Posterior cingulate gyrus (tissue), 11 donors: ENCODE measurements around the gene RPS6KB2.
A peak's percentile ranks its signal among the peaks of the same experiment; 100 is the strongest.

ENCODE experiments used
- DNase-seq, 10 donors: peaks; one replicate each; pipeline versions ENCODE4 v3.0.0 to v3.0.0-alpha.2; 2020 to 2021; ENCODE audit warnings: mixed read lengths in 3 of 10
- intact Hi-C: fragments of 100-400 bp; cut with DNase I; formaldehyde crosslinking; loops from one replicate; pipeline ENCODE4 v1.15.1; 2023

RPS6KB2 gene

DNA sequence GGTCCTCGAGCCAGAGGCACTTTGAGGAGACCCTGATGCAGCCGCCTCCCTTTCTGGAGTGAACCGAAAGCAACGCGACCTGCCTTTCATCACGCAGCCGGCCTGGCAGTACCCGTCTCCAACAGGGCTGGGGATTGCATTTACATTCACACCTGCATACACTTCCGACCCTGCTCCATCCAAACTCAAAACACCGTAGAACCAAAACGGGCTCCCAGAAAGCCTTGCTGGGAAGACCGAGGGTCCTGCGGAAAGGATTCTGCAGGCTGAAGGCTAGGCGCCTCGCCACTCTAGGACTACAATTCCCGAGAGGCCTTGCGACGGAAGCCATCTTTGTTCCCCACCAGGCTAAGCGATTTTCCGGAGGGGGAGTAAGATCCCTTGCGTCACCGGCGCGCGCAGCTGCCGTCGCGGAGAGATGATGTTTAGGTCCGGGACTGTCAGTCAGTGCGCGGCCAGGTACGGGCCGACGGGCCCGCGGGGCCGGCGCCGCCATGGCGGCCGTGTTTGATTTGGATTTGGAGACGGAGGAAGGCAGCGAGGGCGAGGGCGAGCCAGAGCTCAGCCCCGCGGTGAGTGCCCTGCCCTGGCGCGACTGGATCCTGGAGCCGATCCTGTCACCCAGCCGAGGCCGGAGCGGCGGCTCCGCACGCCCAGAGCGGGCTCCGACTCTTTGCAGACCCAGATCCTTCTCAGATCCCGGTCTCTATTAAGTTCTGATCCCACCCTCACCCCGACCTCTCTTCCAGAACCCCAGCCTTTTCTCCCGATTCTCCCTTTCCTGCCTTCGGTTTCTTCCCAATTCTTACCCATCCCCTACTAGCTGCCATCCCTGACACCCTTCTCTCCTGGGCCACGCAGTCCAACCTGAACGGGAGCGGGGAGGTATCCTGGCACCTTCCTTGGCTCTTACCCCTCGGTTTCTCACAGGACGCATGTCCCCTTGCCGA is at the start of gene RPS6KB2:
TSS of gene RPS6KB2 (plus strand) at position 443 of the 950 bp plus-strand sequence. CDS start at position 495, 52 bp downstream.
- intact Hi-C loops: loop anchor here (2.0 kb wide), 1 partner anchor 38 kb away; the partner anchor contains the start of gene RAD9A
- DNase-seq: peak; percentile 98 to 100 (median 99)

DNA sequence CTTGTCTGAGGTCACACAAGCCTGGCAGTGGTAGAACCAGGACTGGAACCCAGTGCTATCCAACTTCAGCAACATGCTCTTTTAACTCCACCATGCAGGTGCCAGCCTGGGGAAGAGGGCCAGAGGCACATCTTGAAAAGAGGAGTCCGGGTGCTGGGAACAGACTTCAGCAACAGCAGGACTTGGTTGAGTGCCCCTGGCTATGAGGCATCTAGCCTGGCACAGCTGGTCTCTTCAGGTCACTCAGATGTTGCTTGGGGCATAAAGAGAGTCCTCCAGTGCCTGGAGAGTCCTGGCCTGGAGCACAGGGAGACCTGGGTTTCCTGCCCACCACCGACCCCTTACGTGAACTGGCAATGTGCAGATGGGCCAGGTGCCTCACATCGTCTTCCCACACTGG is 49.8 kb upstream of the RPS6KB2 start:
- no peak for DNase-seq
- intact Hi-C loops: no loop called here

DNA sequence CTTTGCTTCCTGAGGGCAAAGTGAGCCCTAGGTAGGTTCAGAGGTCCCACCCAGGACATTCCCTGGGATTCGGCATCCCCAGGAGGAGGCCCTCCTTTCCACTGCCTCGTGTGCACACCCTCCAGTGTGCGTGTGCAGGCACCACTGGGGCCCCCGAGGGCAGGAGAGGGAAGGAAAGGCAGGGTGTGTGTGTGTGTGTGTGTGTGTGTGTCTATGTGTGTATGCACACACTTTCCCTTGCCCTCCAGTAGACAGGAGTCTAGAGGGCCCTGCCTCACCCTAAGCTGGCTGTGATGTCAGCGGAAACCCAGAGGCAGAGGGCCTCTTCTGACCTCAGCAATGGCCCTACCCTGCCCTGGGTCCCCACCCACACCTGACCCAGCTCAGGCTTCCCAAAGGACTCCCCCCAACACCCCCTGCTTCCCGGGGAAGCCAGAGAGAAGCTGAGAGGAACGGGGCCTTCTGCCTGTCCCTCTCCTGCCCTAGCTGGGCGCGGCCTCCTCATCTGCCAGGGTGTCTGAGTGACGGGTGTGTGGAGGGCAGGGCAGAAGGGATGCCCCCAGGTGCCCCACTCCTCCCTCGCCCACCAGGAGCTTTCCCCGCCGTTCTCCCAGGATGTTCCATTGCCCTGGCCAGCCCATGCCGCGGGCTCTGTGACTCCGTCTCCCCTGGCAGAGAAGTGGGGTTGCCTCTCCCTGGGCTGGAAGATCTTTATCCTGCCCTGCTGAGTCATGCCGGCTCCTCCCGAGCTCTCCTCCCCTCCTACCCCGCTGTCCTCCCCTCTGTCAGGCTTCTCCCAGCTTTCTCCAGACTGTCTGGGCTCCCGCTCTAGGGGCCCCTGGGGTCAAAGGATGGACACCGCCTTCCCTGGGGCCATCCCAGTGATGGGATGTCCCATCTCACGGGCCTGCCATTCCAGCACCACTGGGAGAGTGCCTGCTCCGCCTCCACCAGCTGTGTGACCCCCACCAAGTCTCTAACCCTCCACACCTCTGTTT is 48.9 kb upstream of the RPS6KB2 start:
- intact Hi-C loops: loop anchor here (5.0 kb wide), 1 partner anchor 112 kb away; the partner anchor contains the start of gene GRK2
- no peak for DNase-seq

DNA sequence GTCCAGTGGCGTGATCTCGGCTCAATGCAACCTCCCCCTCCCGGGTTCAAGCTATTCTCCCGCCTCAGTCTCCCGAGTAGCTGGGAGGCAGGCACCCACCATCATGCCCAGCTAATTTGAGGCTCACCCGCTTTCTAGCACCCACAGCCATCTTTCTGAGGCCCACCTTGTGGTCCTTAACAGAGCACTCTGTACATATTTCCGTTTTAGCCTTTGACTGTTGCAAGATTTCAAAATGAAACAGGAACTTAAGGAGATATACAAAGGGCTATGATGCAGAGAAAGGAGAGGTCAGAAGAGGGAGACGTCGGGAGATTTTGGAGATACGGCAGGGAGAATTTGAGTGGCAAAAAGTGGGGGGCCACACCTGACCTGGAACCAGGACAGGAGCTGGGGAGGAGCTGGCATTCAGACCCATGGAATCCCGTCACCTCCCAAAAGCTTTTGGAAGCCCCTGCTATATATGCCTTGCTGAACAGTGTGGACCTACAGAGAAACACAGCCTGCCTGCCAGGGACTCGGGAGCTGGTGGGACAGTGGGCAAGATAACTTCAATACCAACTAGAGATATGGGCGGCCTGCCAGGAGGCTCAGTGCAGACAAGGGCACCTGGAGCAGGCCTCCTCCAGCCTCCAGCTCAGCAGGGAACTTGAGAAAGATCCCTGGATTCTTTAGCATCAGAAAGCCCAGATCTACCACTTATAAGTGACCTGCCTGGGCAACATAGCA is 46.9 kb upstream of the RPS6KB2 start:
- DNase-seq: no peak
- intact Hi-C loops: loop anchor here (5.0 kb wide), 1 partner anchor 114 kb away; the partner anchor contains the start of gene GRK2

DNA sequence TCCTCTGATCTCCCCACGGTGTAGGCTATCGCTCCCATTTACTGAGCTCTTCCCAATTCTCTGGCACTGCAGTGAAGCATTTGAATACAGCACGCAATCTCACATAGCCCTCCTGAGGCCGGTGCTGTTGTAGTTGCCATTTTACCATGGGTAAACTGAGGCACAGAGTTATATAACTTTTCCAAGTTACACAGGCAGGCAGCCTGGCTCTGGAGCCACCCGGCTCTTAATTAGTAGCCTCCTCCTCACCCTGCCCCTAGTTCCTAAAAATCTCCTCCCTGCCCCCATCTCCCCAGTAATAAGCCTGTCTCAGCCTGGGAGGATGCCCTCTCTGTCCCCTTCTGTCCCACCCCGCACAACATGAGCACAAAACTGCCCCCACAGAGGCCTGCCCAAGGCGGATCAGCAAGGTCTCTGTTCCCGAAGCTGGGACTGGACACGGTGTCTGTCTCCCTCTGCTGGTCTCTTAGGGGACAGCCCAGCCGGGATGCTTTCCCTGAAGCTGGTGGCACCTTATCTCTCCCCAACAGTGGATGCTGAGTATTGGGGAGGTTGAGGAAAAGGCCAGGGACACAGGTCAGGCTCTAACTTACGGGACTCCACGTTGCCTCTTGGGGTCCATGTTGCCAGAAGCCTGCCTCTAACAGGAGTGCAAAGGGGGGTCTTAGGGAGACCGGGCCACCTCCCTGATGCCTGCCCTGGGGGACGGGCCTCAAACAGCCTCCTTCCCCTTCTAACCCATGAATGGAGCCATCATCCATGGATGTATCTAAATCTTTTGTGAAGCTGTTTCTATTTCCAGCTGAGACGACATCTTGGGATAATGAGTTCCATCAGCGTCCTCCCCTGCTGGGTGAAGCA is 45.8 kb upstream of the RPS6KB2 start:
- intact Hi-C loops: loop anchor here (1.0 to 5.0 kb wide), 2 partner anchors 31 to 115 kb away; partner anchors contain the start of gene GRK2
- peak; percentile 59 to 96 (median 87) for DNase-seq

DNA sequence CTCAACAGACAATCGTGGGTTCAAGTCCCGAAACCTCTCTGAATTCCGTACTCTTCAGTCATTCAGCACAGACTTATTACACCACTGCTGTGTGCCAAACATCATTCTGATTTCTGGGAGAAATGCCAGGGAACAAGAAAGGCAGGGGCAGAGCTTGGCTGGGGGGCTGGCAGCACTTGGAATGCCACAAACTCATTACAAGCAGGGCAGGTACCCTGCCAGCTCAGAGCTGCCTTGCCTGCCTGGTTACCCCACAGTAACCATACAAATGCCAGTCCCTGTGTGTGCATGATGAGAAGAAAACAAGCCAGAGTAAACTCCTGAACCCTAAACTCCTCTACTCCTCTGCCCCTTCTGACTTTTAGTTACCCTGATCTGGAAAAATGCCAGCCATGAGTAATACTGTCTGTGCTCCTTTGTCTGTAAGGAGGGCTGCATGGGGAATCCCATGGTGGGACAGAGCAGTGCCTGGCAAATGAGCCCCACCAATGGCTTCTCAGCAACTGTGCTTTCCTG is 43.4 kb upstream of the RPS6KB2 start:
- intact Hi-C loops: loop anchor here (5.0 kb wide), 1 partner anchor 118 kb away; the partner anchor contains the start of gene GRK2
- DNase-seq: peak in 2 of 10 donors; percentile 43 to 44

DNA sequence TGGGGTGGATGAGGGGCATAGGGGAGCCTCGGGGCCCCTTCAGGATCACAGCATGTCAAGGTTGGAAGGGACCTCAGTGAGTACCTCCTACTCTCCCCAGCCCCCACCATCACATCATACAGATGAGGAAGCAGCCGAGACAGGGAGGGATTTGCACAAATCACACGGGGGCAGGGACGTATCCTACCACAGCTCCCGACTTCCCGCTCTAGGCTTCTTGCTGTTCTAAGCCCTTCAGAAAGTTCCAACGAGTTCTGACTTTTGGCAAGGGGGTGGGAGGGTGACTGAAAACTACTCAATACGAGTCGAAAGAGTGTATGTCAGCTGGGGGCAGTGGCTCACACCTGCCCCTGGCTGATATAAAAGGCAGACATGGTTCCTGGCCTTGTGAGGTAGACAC is 41.2 kb upstream of the RPS6KB2 start:
- intact Hi-C loops: no loop called here
- DNase-seq: no peak

DNA sequence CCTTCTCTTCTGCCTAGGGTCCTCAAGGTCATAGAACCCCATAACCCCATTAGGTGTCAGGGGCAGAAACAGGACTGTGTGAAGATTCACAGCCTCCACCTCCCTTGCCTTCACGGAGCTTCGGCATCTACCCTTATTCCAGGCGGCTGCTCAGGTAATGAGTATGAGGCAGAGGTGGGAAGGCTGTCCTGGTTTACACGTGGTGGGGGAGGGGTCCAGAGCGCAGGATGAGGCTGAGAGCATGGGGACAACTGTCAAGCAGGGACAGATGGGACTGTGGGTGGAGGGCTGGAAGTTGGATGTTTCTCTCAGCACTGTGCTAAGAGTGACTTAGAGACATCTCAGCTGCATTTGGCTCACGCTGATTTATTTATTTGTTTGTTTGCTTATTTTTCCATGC is 40.8 kb upstream of the RPS6KB2 start:
- no peak for DNase-seq
- intact Hi-C loops: no loop called here

DNA sequence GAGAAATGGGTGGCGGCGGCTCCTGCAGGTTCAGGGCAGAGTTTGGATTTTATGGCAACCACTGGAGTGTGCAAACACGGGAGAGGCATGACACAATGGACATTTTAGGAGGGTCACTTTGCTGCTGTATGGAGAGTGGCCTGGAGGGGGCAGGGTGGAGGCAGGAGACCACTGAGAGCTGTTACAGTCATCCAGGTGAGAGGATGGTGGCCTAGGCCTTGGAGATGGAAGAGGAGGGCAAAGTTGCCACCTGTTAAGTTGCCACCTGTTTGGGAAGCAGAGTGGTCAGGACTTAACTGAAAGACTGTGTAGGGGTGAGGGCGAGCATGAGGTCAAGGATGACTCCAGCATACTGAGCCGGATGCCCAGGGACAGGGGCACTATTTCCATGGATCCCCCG is 38.8 kb upstream of the RPS6KB2 start:
- DNase-seq: no peak
- intact Hi-C loops: no loop called here

DNA sequence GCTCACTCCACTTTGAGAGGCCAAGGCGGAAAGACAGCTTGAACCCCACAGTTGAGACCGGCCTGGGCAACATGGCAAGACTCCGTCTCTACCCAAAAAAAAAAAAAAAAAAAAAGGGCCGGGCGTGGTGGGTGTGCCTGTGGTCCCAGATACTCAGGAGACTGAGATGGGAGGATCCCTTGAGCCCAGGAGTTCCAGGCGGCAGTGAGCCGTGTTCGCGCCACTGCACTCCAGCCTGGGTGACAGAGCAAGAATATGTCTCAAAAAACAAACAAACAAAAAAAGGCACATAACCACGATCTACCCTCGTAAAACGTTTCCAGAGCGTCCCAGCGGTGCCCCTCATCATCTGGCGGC is 37.4 kb upstream of the RPS6KB2 start:
- DNase-seq: no peak

DNA sequence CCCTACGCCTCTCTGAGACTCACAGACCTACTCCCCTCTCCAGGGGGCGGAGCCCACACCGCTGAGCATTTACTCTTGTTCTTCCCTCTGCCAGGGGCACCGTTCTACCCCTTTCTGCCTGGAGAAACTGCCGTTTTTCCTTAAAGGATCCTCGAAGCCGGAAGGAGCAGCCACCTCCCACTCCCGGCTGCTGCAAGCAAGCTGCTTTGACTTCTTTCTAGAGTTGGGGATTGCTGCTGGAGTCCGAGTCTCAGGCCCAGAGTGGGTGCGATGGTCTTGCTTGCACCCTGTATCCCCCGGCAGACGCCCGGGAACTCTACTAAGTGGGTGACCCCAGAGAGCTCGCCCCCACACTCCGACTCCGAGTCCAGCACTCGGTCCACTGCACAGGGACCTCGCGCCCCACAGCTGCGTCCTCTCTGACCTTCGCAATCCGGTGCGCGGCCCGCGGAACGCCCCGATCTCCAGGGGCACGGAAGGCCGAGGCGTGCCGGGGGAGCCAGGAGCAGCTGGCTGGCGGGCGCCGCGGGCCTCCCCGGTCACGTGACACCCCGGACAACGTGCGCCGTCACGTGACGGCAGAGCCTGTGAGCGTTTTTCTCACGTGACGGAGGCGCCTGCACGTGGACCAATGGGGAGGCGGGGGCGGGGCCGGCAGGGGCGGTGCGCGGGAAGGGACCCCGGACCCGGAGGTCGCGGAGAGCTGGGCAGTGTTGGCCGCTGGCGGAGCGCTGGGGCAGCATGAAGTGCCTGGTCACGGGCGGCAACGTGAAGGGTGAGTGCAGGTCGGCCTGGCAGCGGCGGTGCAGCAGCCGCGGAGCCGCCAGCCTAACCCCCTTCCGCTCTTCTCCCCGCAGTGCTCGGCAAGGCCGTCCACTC is 36.8 kb upstream of the RPS6KB2 start, which contains the start of gene RAD9A:
TSS of gene RAD9A (plus strand) at position 683 of the 879 bp plus-strand sequence. CDS start at position 742, 59 bp downstream.
- intact Hi-C loops: loop anchor here (1.0 to 2.0 kb wide), 2 partner anchors 10 to 37 kb away; partner anchors contain the start of genes PPP1CA and RPS6KB2
- DNase-seq: peak; percentile 91 to 99 (median 94)

More for the DNA sequence above, 37.4 kb upstream of the RPS6KB2 start:
- intact Hi-C loops: loop anchor here (1.0 to 2.0 kb wide), 2 partner anchors 10 to 38 kb away; partner anchors contain the start of genes PPP1CA and RPS6KB2

DNA sequence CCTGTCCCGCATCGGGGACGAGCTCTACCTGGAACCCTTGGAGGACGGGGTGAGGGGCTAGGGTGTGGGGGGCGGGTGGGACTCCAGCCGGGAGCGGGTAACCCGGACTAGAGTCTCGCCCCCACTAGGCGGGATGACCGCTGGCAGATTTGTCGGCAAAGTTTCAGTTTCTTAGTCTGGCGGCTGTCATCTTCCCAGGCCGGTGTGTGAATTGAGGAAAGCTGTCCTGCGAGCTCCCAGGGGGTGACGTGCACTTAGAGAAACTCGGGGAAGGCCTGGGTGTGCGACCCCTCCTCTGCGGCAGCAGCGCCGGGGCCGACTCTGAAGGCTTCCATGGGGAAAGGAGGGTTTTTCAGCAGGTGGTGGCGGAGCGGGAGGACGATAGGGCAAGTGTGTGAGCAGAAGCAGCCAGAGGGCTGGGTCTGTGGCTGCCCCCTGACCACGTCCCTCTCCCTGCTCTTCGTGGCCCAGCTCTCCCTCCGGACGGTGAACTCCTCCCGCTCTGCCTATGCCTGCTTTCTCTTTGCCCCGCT is 36.0 kb upstream of the RPS6KB2 start:
- intact Hi-C loops: no loop called here
- peak in 1 of 10 donors; percentile 78 for DNase-seq

DNA sequence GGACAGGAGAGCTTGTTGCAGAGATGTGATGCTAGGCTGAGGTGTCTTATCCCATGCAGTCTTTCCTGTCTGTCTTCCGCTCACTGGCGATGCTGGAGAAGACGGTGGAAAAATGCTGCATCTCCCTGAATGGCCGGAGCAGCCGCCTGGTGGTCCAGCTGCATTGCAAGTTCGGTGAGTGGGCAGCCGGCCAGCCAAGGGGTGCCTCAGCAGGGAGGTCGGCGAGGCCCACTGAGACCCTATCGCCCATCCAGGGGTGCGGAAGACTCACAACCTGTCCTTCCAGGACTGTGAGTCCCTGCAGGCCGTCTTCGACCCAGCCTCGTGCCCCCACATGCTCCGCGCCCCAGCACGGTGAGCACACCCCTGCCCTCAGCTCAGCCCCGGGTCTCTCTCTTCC is 34.9 kb upstream of the RPS6KB2 start:
- intact Hi-C loops: no loop called here
- peak in 1 of 10 donors; percentile 82 for DNase-seq

DNA sequence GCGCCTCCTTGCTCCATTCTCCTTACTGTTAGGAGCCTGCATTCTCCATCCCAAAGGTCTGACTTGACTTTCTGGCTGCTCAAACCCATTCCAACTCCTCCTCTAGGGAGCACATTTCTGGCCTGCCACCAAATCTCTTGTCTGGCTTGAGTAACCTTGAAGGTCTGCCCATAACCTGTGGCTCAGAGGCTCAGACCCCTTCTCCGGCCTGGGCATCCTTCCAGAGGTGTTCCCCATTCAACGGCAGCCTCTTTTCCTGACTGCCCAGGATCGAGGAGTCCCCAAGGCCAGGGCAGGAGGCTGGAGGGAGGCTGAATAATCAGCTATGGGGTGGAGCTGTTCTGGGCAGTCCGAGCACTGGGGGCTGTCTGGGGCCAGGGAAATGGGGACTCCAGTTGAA is 34.3 kb upstream of the RPS6KB2 start:
- no peak for DNase-seq
- intact Hi-C loops: no loop called here

DNA sequence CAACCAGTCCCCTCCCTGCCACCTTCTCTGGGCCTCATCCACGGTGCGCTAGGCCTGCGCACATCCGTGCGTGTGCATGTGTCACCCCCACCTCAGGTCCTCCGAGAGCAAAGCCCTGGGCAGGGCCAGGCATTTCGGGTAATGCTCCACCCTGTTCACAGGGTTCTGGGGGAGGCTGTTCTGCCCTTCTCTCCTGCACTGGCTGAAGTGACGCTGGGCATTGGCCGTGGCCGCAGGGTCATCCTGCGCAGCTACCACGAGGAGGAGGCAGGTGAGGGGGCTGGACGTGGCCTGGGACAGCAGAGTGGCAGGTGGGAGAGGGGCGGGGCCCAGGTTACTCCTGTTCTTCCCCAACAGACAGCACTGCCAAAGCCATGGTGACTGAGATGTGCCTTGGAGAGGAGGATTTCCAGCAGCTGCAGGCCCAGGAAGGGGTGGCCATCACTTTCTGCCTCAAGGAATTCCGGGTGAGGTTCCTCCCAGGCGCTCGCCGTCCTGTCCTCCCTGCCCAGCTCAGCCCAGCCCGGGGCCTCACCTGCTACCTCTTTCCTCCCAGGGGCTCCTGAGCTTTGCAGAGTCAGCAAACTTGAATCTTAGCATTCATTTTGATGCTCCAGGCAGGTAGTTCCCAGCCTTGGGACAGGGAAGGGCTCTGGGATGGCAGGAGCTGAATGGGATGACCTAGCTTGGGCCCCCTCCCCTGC is 32.6 kb upstream of the RPS6KB2 start:
- no peak for DNase-seq
- intact Hi-C loops: no loop called here

DNA sequence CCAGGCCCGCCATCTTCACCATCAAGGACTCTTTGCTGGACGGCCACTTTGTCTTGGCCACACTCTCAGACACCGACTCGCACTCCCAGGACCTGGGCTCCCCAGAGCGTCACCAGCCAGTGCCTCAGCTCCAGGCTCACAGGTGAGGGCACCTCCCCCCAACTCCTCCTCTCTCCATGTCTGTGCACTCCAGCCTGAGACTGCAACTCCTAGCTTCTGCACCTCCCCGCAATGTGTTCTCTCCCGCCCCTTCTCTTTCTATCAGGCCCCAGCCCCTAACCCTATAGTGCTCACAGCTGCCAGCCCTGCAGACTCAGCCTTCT is 32.1 kb upstream of the RPS6KB2 start:
- intact Hi-C loops: no loop called here

More for the DNA sequence above, 32.1 kb upstream of the RPS6KB2 start:
- DNase-seq: no peak
